ENCODE measurements around the gene SDHAF1.

GRCh38 chr19:36008336-36008978, 13.5 kb downstream of the SDHAF1 start, which contains the start of gene SYNE4:
- TF ChIP-seq CTCF (conservative IDR thresholded peaks at IDR 0.05; ENCODE audit: low read length), result no peak
- TF ChIP-seq EZH2phosphoT487 (IDR thresholded peaks at IDR 0.05; ENCODE audit: borderline replicate concordance, low read depth, low read length), result no peak
